Heart right ventricle (tissue), 16 donors: ENCODE data around the gene CDC42EP2. TPM values are rescaled to one million over a fixed set of nuclear protein-coding genes. Genes with fewer than 3 reads are reported as not detected.

Source experiments
- ATAC-seq, 8 donors: fragments of 200-7000 bp; cut with Tn5 transposase; one replicate each; pipeline ENCODE4 v1.9.1; 2020; ENCODE audit warnings: mild to moderate bottlenecking in 8 of 8, moderate library complexity in 8 of 8, moderate number of reproducible peaks in 1 of 8
- DNase-seq, 2 donors: peaks; one replicate each; pipeline ENCODE4 v3.0.0-alpha.2; 2020
- H3K27ac ChIP-seq, 10 donors: fragments of 200-600 bp; sonication (generic) in 2 of 10; one replicate each; pipeline versions ENCODE4 v1.5.0 to v1.8.0; 2020 to 2022; ENCODE audit warnings: mild to moderate bottlenecking in 3 of 10
- H3K27me3 ChIP-seq, 7 donors: fragments of 200-600 bp; one replicate each; pipeline ENCODE4 v1.8.0; 2021 to 2022; ENCODE audit warnings: mild to moderate bottlenecking in 2 of 7
- H3K36me3 ChIP-seq, 9 donors: fragments of 200-600 bp; sonication (generic) in 1 of 9; one replicate each; pipeline versions ENCODE4 v1.5.0 to v1.8.0; 2020 to 2022; ENCODE audit warnings: mild to moderate bottlenecking in 2 of 9
- H3K4me1 ChIP-seq, 9 donors: fragments of 200-600 bp; sonication (generic) in 1 of 9; one replicate each; pipeline versions ENCODE4 v1.5.0 to v1.8.0; 2020 to 2022; ENCODE audit warnings: mild to moderate bottlenecking in 4 of 9
- H3K4me3 ChIP-seq, 10 donors: fragments of 200-600 bp; sonication (generic) in 2 of 10; one replicate each; pipeline versions ENCODE4 v1.5.0 to v1.8.0; 2020 to 2022; ENCODE audit warnings: mild to moderate bottlenecking in 7 of 10, moderate library complexity in 2 of 10
- H3K9me3 ChIP-seq, 11 donors: fragments of 200-600 bp in 10 of 11; sonication (generic) in 2 of 11; one replicate each; pipeline versions ENCODE4 v1.5.0 to v1.8.0; 2013 to 2022; ENCODE audit warnings: mild to moderate bottlenecking in 2 of 11, control low read depth in 1 of 11, moderate library complexity in 1 of 11
- WGBS, 2 donors: extraction: QIAGEN DNeasy Blood & Tissue Kit; methylation state at CpG; one replicate each; pipeline ENCODE4 v1.1.7; 2013; ENCODE audit warnings: inconsistent platforms in 1 of 2; 5-methylcytosine and 5-hydroxymethylcytosine counted together
- intact Hi-C, 10 donors: fragments of 100-400 bp; cut with DNase I; formaldehyde crosslinking; loops; one replicate each; pipeline versions ENCODE4 v1.11.1 to v1.14.2; 2022
- polyA plus RNA-seq, 2 donors: library from polyadenylated mRNA; stranded (reverse); fragments of 200-250 nt; gene quantifications; one replicate each; pipeline ENCODE4 v1.2.3, GENCODE V29; 2013
- total RNA-seq, 10 donors: library from RNA; stranded (reverse); fragmentation: NEBNext Ultra II Directional in 3 of 10; extraction: Animal tissue kit (Norgen Biotek cat#: 25700) in 3 of 10; gene quantifications; one replicate each; pipeline versions ENCODE4 v1.2.1 to v1.2.4, GENCODE V29; 2021 to 2023
- TF ChIP-seq, protein P1 (sequence below), 9 donors: fragments of 200-600 bp; sonication (generic) in 2 of 9; IDR thresholded peaks; one replicate each; pipeline versions ENCODE4 v1.5.0 to v1.8.0; 2021 to 2022; ENCODE audit warnings: antibody characterized with exemption in 9 of 9, mild to moderate bottlenecking in 5 of 9, moderate library complexity in 1 of 9
- donor health status: Arrhythmogenic right ventricular cardiomyopathy.
- donor health status: ischemic (EF 13 %, LVEDD 7.1; RV severe dilation, severe dysfunction).
- donor health status: healthy with polysubstance abuse.
- donor health status: DM: no; HTN: yes; CAD: no.
- donor health status: DM: no; HTN: no; CAD: no.
- donor health status: ischemic (EF 25% LVEDD 6.9; RV normal size, moderate dysfunction).
- donor health status: ischemic (EF 25% LVEDD 5.7; RV mildly dilated, moderate dysfunction).
- donor health status: healthy.
- donor health status: DM: yes; HTN: yes; CAD: no.
- donor health status: Ischemic cardiomyopathy.
- donor health status: ischemic (EF 35%, LVEDD 5.7; RV mildly dilated, moderate dysfunction).
- donor health status: nonischemic (EF 11% LVEDD 7.7; RV severe dilation, severe dysfunction).
- donor health status: DM: yes; HTN: yes; CAD: no.
- donor health status: PGD.
- donor health status: ischemic (EF 29% LVEDD 5.4; RV normal size, mild dysfunction).
- donor health status: nonischemic (EF 23%, LVEDD 6.1; RV moderate dilation, normal function).

The CDC42EP2 gene
- total and polyA plus RNA-seq, 12 donors, result 3.9 to 21.9 (median 9.9) TPM

DNA sequence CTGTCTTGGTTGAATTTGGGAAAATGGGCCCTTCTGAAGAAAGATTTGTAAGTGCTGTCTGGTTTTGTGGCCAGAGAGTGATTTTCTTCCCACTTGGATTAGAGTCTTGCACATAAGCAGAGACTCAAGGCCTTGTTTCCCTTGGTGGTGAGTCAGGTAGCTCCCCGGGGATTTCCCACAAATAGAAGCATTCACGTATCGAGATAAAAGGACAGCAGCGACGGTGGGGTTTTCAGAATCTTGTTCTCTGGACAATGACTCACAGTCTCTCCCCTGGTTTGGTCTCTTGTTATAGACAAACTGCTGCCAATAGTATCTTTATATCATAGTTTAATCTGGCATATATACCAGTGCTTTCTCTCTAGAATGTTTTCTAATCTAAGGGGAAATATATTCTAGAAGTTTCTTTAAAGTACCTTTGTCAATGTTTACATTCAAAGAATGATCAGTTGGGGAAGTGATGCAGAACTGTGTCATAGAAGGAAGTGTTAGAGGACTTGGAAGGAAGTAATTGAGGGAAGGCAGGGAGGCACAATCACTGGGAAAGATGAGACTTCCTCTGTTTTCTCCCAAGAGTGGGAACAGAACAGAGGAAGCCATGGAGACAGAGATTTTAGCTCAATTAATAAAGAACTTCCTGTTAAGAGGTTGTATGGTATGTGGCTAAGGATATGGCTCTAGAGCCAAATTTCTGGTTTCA, 34.8 kb upstream of the CDC42EP2 start:
- peaks cover 0 to 71% (median 14%) of the 10 kb centered on the region in 9 donors for H3K36me3 ChIP-seq
- 32 to 47% methylated on average over 5 of the region's 5 CpGs for WGBS, 2 donors
- TF ChIP-seq, protein P1, sequence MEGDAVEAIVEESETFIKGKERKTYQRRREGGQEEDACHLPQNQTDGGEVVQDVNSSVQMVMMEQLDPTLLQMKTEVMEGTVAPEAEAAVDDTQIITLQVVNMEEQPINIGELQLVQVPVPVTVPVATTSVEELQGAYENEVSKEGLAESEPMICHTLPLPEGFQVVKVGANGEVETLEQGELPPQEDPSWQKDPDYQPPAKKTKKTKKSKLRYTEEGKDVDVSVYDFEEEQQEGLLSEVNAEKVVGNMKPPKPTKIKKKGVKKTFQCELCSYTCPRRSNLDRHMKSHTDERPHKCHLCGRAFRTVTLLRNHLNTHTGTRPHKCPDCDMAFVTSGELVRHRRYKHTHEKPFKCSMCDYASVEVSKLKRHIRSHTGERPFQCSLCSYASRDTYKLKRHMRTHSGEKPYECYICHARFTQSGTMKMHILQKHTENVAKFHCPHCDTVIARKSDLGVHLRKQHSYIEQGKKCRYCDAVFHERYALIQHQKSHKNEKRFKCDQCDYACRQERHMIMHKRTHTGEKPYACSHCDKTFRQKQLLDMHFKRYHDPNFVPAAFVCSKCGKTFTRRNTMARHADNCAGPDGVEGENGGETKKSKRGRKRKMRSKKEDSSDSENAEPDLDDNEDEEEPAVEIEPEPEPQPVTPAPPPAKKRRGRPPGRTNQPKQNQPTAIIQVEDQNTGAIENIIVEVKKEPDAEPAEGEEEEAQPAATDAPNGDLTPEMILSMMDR (IDR thresholded peaks at IDR 0.05), result no peak
- H3K4me1 ChIP-seq, result peaks cover 0 to 38% (median 25%) of the 10 kb centered on the region in 9 donors
- H3K27ac ChIP-seq, result peak overlapping the region in 8 of 10 donors; percentile 1 to 70 (median 58)
- no peak overlapping the region for H3K4me3 ChIP-seq
- intact Hi-C loops, result loop anchor here in 5 of 10 donors (5.0 to 10.0 kb wide), 3 partner anchors 52 to 1443 kb away; partner anchors contain the start of genes DPF2 (in 2 of the 5) and MARK2 (in 1 of the 5)
- H3K9me3 ChIP-seq, result no peaks in the 10 kb centered on the region
- peak in 1 of 2 donors; percentile 55 for DNase-seq
- ATAC-seq, result peak in 4 of 8 donors; percentile 34 to 58 (median 46)
- no peaks in the 10 kb centered on the region for H3K27me3 ChIP-seq

DNA sequence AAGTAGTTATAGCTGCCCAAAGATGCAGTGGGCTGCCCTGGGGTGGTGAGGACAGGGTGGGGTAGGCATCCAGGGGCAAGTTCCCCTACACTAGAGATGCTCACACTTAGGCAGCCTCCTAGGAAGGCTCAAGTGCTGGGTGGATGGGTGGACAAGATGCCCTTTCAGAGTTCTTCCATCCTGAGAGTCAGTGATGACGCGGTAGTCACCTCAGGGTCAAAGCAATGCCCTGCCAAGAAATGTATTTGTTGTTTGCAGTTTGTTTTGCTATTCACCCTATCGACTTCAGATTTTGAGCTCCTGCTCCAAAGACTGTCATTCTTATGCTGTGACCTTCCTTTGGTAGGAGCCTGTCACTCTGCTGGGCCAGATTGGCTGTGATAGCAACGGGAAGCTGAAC, 34.0 kb upstream of the CDC42EP2 start:
- no peak for DNase-seq
- Histone ChIP-seq H3K9me3 (no peaks in the 10 kb centered on the region), H3K4me1 (peaks cover 0 to 31% (median 20%) of the 10 kb centered on the region in 9 donors), H3K36me3 (peaks cover 0 to 75% (median 14%) of the 10 kb centered on the region in 9 donors), H3K27me3 (no peaks in the 10 kb centered on the region), H3K27ac (peak overlapping the region in 5 of 10 donors; percentile 1 to 70 (median 70)), H3K4me3 (no peak overlapping the region)
- WGBS, 2 donors, result 70 to 83% methylated on average over 4 of the region's 4 CpGs
- TF ChIP-seq, protein P1 (IDR thresholded peaks at IDR 0.05), result no peak
- intact Hi-C loops, result loop anchor here in 1 of 10 donors (5.0 to 10.0 kb wide), 2 partner anchors 234 to 1443 kb away; partner anchors contain the start of gene MARK2
- ATAC-seq, result no peak

DNA sequence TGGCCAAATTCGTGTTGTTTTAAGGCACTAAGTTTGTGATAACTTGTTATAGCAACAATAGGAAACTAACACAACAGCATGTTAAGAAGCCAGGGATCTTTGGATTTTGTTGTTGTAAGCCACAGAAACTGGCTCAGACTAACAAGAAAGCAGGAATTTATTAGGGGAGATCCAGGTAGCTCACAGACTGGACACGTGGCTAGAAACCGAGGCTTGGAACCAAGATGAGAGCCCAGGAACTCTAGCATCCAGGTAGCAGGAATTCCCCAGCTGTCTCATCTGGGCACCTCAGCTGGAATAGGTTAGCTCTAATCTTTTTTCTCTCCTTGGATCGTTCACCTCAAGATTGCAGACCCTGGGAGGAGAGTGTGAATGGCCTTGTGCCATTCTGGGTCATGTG, 28.0 kb upstream of the CDC42EP2 start:
- DNase-seq (no peak), ATAC-seq (no peak)
- 79 to 87% methylated on average over 4 of the region's 4 CpGs for WGBS, 2 donors
- Histone ChIP-seq H3K4me3 (no peak overlapping the region), H3K27me3 (no peaks in the 10 kb centered on the region), H3K27ac (no peak overlapping the region), H3K4me1 (peaks cover 13 to 34% (median 26%) of the 10 kb centered on the region in 9 donors), H3K9me3 (no peaks in the 10 kb centered on the region), H3K36me3 (peaks cover 0 to 74% (median 13%) of the 10 kb centered on the region in 9 donors)
- intact Hi-C loops, result loop anchor here in 1 of 10 donors (10.0 kb wide), 1 partner anchor 228 kb away; no protein-coding TSS in a partner anchor
- TF ChIP-seq, protein P1 (IDR thresholded peaks at IDR 0.05), result no peak

DNA sequence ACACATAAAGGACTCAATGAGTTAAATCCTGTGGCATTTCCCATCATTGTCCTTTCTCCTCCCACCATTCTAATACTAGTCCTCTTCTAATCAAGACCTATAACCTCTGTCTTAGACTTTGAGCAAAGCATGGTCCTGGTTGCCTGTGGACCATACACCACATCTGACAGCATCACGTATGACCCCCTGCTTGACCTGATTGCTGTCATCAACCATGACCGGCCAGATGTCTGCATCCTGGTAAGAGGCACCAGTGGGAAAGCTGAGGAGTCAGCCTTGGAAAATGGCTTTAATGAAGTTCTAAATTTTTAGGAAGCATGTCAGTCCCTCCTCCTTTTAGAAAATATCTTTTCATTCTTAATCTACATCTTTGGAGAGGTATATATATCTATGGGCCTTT, 27.1 kb upstream of the CDC42EP2 start:
- TF ChIP-seq, protein P1 (IDR thresholded peaks at IDR 0.05), result no peak
- DNase-seq (no peak), ATAC-seq (no peak)
- intact Hi-C loops, result loop anchor here in 1 of 10 donors (10.0 kb wide), 1 partner anchor 227 kb away; no protein-coding TSS in a partner anchor
- no peak overlapping the region for H3K4me3 ChIP-seq
- no peaks in the 10 kb centered on the region for H3K9me3 ChIP-seq
- 87 to 97% methylated on average over 2 of the region's 2 CpGs for WGBS, 2 donors
- H3K27me3 ChIP-seq, result no peaks in the 10 kb centered on the region
- peaks cover 0 to 65% (median 4%) of the 10 kb centered on the region in 9 donors for H3K36me3 ChIP-seq
- H3K4me1 ChIP-seq, result peaks cover 17 to 43% (median 35%) of the 10 kb centered on the region in 9 donors
- H3K27ac ChIP-seq, result peak overlapping the region in 1 of 10 donors; percentile 2
